GM19193 (cell line): ENCODE results near the gene FAM120A.

Experiments
- POLR2A ChIP-seq: IDR thresholded peaks from 4 replicates; pipeline ENCODE4 v1.6.1; 2011; ENCODE audit not compliant: insufficient read depth, insufficient read length; ENCODE audit errors: extremely low read depth

The FAM120A gene

DNA sequence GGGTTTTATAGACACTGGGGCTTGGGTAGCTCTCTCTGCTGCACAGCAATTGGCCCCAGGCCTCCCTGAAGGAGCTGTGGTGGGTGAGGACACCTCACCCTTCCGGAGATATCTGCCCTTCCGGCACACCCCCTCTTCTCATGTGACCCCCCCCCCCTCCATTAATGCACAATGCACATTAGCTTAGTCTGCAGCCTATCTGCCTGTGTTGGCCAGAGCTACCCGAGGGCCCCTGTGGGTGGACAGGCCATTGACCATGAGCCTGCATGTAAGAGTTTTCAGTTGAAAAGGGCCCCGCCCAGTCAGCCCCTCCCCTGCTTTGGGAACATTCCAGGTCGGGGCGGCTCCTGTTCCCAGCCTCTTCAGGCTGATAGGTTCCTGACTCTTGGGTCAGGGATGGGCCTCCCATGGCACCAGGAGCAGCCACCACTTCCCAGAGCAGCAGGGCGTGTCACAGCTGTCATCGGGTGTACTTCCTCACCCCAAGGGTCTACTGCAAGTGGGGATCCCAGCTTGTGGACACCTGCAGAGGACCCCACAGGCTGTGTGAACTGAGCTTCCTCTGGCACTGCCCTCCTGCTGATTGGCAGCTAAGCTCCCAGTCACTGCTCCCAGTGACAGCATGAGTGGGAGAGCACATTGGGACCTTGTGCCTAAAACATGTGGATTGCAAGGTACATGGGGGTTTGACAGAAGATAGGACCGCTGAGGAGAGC, 142.7 kb downstream of the FAM120A start:
- TF ChIP-seq POLR2A = no peak

DNA sequence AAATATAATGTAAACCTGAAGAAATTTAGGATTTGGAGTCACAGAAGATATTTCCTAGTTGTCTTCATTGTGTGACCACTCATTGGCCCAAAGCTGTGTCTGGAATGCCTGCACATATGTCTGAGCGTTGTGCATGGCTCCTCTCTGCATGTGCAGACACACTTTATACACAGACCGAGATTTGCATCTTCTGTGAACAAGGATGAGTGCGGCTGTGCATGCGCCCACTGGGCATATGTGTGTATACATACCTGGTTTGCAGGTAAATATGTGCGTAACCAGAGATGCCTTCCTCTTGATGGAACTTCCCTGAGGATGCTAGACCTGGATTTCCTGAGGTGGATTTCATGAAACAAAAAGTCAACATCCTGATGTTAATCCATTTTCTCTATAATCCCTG, 144.0 kb downstream of the FAM120A start:
- no peak for TF ChIP-seq POLR2A

DNA sequence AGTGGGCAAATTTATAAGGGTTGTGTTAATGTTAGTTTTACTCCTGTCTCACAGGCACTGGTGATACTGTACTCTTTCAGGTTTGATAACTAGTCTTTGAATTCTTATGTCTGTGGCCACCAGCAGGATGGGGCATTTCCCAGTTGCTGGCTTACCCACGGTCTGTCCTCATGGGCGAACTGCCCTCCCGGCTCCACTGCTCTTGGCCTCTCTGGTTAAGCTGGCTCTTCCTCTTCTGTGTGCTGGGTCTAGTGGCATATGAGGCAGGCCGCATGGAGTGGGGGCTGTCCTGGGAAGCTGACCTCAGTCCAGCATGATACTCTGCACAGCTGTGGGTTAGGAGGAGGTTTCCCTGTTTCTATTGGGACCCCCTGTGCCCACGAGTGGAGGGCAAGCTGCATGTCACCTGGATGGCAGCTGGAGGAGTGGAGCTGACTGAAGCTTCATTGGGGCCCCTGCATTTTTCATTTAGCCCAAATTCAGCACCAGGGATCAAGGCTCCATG, 144.4 kb downstream of the FAM120A start:
- no peak for TF ChIP-seq POLR2A

DNA sequence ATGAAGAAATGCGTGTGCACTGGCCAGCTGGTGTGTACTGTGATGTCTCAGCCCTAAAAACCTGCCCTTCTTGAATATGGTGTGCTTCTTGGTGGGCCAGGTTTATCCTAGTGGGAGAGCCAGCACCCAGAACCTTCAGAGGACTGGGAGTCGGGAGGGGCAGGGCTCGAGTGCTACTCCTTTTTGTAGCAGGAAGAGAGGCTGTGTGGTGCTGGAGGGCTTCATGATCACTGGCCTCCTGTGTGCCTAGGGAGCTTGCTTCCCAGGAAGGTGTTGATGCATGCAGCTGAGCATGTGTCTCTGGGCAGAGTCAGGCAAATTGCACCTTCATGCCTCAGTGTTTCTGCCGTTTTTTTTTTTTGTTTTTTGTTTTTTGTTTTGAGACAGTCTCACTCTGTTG, 144.9 kb downstream of the FAM120A start:
- no peak for TF ChIP-seq POLR2A

DNA sequence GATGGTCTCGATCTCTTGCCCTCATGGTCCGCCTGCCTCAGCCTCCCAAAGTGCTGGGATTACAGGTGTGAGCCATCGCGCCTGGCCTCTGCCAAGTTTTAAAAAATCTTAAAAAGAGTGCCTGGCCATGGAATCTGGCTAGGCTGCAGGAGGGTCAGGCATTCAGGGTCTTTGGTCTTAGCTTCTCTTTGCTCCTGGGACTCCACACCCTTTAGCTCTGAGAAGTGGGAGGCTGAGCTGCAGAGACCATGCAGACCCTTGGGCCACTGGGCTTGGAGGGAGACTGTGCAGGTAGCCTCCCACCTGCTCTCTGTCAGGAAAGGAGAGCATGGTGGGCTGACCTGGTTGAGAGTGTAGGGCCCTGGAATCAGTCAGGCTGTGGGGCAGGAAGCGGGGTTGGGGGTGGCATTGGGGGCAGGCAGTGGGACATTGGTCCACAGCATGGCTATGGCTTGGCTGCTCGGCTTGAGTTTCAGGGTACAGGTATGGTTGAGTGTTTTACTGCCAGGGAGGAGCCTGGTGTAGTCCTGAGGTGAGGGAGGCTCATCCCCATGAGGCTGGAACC, 145.7 kb downstream of the FAM120A start:
- no peak for TF ChIP-seq POLR2A

DNA sequence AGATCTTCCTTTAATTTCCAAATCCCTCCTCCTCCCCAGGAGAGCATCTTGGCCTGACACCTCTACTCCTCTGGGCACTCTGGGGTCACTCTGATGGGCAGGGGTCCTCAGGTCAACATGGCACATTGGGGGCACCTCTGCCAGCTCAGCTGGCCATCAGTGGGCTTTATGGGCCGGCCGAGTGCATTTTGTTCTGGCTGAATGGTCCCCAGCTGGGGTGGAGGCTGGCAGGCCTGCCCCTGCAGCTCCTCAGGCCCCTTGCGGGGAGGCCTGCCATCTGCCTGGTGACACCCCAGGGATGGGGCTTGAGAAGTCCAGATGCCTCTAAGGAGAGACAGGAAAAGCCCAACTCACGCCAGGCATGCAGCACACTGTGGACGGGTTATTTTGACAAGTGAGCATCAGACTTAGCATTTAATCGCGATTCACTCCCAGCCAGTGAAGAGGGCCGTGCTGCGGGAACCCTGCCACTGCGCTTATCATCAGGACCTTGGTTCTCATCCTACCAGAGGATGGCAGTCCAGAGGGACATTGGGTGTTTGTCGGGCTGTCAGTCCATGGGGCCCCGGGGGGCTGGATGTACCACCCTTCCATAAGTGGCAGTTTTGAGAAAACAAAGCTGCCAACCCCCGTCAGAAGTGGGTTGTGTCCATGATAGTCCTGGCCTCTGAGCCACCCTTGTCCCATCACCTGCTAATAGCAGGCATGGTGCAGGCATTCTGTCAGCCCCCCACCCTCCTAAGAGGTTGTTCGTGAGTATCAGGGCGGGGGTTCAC, 146.6 kb downstream of the FAM120A start:
- no peak for TF ChIP-seq POLR2A

DNA sequence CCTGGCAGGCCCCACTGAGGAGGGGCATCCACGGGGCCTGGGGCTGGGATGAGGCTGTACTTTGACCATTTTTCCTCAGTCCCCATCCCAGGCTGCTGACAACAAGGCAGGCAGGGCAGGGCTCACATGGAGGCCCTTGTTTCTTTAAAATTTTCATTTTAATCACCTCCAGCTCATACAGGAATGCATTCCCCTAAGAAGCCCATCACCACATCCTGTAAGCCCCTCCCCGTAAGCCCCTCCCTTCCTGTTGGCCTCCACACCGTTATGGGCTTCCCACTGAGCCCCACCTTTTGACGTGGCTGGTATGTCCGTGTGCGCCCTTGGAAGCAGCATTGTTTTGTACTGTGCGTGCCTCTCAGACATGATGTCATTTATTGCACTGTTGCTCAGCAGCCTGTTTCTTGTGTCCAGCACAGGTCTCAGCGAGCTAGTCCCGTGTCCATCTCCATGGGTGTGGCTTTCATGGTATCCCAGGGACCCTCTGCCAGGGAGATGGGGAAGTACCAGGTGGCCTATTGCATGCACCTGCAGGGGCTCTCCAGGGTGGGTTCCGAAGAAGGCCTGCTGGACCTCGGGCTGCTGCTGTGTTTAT, 147.3 kb downstream of the FAM120A start:
- TF ChIP-seq POLR2A = no peak

DNA sequence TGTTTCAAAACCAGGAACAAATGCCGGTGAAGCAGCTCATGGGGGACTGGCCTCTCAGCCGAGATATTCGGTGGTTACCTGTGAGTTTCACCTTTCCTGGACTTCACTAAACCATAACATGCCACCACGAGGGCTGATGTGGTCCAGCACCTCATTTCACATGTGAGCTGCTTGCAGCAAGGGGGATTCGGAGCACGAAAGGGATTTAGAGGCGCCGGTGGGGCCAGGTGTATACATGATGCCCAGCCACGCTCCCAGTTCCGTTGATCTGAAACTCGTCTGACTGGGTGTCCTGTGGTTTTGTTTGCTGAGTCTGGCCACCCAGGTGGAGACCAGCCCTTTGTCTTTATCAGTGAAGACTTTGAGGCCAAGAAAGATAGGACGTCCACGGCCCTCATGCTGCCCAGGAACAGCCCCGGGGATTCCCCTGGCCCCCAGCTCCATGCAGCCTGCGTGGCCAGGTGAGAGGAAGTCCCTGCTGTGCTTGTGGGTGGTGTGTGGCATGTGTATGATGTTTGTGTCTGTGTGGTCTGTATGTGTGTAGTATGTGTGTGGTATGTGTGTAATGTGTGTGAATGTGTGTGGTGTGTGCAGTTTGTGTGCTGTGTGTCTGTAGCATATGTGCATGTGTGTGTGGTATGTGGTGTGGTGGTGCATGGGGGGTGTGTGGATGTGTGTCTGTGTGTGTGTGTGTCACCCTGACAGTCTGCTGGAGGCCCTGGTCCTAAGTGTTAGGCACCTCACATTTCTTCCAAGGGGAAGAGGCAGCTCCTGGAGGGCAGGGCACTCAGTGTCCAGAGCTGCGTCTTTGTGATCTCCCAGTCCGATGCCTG, 148.3 kb downstream of the FAM120A start:
- no peak for TF ChIP-seq POLR2A

DNA sequence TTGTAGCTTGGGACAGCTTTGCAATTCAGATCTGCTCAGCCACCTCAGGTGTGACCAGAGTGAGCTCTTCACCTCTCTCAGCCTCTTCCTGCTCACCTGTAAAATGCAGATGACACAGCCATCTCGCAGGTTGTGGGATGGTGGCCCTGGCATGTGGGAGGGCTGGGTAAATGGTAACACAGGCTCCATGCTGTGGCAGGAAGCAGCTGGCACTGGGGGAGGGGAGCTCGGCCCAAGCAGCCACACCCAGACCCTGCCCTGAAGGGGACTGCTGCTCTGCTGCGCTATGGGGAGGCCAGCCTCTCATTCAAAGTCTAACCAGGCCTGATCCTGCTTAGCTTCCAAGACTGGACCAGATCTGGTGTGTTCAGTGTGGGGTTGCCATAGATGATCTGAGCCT, 149.0 kb downstream of the FAM120A start:
- TF ChIP-seq POLR2A = no peak

DNA sequence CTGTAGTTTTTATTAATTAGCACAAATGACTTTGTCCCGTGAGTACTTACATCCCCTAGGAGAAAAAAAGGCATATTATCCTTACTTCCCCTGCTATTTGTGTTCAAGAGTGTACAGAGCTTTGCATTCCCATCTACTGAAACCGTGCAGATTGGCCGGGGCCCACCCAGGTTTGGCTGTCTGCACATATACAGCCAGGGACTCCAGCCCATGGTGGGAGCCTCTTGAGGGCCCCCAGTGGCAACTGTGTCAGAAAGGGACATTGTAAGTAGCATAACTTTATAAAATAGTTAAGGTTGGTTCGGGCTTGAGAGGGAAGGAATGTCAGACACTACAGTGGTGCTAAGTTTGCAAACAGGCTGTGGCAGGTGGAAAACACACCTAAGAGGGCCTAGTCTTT, 149.6 kb downstream of the FAM120A start:
- no peak for TF ChIP-seq POLR2A

DNA sequence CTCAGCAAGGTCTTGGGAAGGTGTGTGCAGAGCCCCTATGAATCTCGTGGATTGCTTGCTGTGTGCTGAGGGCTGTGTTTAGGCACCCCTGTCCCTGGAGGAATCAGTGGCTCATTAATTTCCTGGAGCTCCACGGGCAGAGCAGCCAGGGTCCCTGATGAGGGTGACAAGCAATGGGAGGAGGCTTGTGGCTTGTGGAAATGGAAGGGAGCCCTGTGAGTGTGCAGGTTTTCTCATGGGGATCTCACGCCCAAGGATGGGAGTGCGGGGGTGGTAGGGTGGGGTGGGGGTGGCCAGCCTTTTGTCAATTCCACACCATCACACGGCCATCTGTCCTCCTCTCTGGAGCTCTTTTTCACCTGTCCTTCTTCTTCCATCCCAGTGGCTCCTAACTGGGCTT, 150.2 kb downstream of the FAM120A start:
- no peak for TF ChIP-seq POLR2A

DNA sequence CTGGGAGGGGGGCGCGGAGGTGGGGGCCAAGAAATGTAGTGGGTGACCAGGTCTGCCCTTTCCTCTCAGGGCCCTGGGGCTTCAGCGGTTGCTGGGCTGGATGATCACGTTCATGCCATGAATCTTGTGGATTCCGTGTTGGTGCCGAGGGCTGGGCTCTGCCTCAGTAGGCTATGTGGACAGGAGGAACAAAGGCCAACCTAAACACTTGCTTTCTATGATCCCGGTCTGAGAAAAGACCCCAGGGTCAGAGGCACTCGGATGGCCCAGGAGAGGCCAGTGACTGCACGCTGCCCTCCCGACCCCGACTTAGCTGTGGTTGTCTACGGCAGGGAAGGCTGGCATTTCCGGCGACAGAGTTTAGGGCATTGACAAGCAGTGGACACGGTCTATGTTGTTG, 151.5 kb downstream of the FAM120A start:
- no peak for TF ChIP-seq POLR2A

DNA sequence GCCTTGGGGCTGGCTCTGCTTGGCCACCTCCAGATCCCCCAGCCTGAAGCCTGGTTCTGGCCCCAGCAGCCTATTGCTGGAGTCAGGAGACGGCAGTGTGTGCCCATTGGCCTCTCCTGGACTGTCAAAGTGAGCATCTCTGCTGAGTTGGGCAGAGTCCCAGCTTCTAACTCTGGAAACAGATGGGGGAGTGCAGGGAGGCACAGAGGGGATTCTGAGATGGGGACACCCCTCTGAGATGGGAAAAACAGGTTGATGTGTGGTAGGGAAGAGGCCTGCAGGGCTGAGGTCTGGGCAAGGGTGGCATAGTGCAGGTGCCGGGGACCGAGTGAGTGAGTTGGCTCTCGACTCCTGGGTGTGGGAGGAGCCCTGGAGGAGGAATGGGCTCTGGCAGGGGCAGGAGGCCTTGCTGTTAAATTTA, 152.4 kb downstream of the FAM120A start:
- no peak for TF ChIP-seq POLR2A

DNA sequence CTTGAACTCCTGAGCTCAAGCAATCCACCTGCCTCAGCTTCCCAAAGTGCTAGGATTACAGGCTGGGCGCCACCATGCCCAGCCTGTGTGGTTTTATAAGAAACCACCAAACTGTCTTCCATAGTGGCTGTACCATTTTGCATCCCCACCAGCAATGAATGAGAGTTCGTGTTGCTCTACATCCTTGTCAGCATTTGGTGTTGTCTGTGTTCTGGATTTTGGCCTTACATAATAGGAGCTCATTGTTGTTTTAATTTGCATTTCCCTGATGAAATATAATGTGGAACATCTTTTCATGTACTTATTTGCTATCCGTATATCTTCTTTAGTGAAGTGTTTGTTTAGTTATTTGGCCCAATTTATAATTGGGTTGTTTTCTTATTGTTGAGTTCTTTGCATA, 154.7 kb downstream of the FAM120A start:
- TF ChIP-seq POLR2A = no peak
